ENCODE data around the gene DNER. TPM values are rescaled to one million over a fixed set of nuclear protein-coding genes. Genes with fewer than 3 reads are reported as not detected.

Gene DNER
- total RNA-seq, 1 donor from 2014 or later = 1.6 TPM

DNA sequence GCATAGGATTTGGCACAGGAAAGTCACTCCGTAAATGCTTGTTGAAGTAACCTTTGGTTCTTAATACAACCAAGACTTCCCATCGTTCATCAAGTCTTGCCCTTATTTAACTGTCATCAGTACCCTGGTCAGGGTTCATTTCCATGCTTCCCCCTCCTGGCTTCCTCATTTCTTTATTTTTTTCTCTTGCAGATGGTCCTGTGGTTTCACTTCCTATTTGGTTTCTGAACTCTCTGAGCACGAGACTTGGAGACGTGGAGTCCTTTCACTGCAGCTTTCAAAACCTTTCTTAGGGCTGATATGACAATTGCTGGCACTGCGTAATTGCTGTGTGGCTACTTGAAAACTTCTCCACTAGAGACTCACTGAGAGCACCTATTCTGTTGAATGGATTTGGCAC, 383.4 kb downstream of the DNER start:
- Histone ChIP-seq H3K4me1 (ENCODE audit: control insufficient read depth in 3 of 3, insufficient read depth in 3 of 3, low read length in 3 of 3) (peaks cover 0 to under 1% (median 0%) of the 10 kb centered on the region in 3 donors), H3K9me3 (ENCODE audit: control insufficient read depth in 3 of 3, low read length in 3 of 3) (no peaks in the 10 kb centered on the region), H3K27ac (ENCODE audit: low read depth, low read length) (peak overlapping the region; percentile 51), H3K9ac (ENCODE audit: low read depth in 1 of 3, low read length in 3 of 3) (no peak overlapping the region), H3K4me3 (ENCODE audit: low read length in 3 of 3) (no peak overlapping the region), H3K27me3 (ENCODE audit: control insufficient read depth in 3 of 3, insufficient read depth in 3 of 3, low read length in 3 of 3) (no peaks in the 10 kb centered on the region), H3K36me3 (ENCODE audit: control insufficient read depth in 3 of 3, insufficient read depth in 3 of 3, low read length in 3 of 3) (no peaks in the 10 kb centered on the region)

DNA sequence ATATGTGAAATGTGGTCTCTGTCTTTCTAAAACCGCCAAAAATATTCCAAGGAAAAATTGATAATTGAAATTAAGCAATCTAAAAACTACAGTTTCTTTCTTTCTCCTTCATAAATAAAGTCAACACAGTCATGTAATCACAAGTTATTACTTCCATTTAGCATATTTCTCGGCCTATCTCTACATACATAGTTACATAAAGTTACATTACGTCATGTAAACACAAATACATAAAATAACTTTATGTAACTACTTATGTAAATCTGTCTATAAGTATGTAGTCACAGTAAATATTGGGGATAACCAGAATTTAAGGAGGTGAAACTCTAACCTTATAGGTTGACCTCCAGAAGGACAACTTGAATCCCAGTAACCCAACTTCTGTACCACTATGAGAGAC, 394.8 kb downstream of the DNER start:
- Histone ChIP-seq H3K36me3 (ENCODE audit: control insufficient read depth in 3 of 3, insufficient read depth in 3 of 3, low read length in 3 of 3) (no peaks in the 10 kb centered on the region), H3K4me3 (ENCODE audit: low read length in 3 of 3) (no peak overlapping the region), H3K27ac (ENCODE audit: low read depth, low read length) (no peak overlapping the region), H3K9me3 (ENCODE audit: control insufficient read depth in 3 of 3, low read length in 3 of 3) (no peaks in the 10 kb centered on the region), H3K4me1 (ENCODE audit: control insufficient read depth in 3 of 3, insufficient read depth in 3 of 3, low read length in 3 of 3) (no peaks in the 10 kb centered on the region), H3K27me3 (ENCODE audit: control insufficient read depth in 3 of 3, insufficient read depth in 3 of 3, low read length in 3 of 3) (no peaks in the 10 kb centered on the region), H3K9ac (ENCODE audit: low read depth in 1 of 3, low read length in 3 of 3) (no peak overlapping the region)

DNA sequence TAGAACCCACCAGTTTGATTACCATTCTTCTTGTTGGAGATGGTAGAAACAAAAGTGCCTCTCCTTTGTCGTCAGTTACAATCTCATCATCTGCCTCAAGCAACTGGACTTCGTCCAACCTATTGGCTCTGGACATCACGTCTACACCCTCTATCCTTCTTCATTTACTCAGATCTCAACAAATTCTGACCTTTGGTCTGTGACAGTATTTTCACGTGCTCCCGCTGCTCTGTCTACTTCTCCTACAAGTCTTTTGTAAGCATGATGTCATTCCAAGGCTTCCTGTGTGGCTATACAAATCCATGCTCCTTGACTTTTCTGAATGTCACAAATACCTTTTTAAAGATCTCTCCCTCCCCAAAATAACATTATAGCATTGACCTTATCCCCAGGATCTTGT, 400.2 kb downstream of the DNER start:
- Histone ChIP-seq H3K27me3 (ENCODE audit: control insufficient read depth in 3 of 3, insufficient read depth in 3 of 3, low read length in 3 of 3) (no peaks in the 10 kb centered on the region), H3K4me3 (ENCODE audit: low read length in 3 of 3) (no peak overlapping the region), H3K36me3 (ENCODE audit: control insufficient read depth in 3 of 3, insufficient read depth in 3 of 3, low read length in 3 of 3) (no peaks in the 10 kb centered on the region), H3K27ac (ENCODE audit: low read depth, low read length) (no peak overlapping the region), H3K4me1 (ENCODE audit: control insufficient read depth in 3 of 3, insufficient read depth in 3 of 3, low read length in 3 of 3) (no peaks in the 10 kb centered on the region), H3K9me3 (ENCODE audit: control insufficient read depth in 3 of 3, low read length in 3 of 3) (peaks cover 0 to 3% (median 0%) of the 10 kb centered on the region in 3 donors), H3K9ac (ENCODE audit: low read depth in 1 of 3, low read length in 3 of 3) (no peak overlapping the region)

- Histone ChIP-seq H3K27me3 (ENCODE audit: control insufficient read depth in 3 of 3, insufficient read depth in 3 of 3, low read length in 3 of 3) (no peaks in the 10 kb centered on the region), H3K36me3 (ENCODE audit: control insufficient read depth in 3 of 3, insufficient read depth in 3 of 3, low read length in 3 of 3) (no peaks in the 10 kb centered on the region), H3K27ac (ENCODE audit: low read depth, low read length) (peak overlapping the region; percentile 49), H3K4me3 (ENCODE audit: low read length in 3 of 3) (no peak overlapping the region), H3K9ac (ENCODE audit: low read depth in 1 of 3, low read length in 3 of 3) (no peak overlapping the region), H3K9me3 (ENCODE audit: control insufficient read depth in 3 of 3, low read length in 3 of 3) (peaks cover 0 to 3% (median 0%) of the 10 kb centered on the region in 3 donors), H3K4me1 (ENCODE audit: control insufficient read depth in 3 of 3, insufficient read depth in 3 of 3, low read length in 3 of 3) (no peaks in the 10 kb centered on the region)
Measured at GRCh38 chr2:229313591-229313990, 400.8 kb downstream of the DNER start.

Small RNA genes lying within 50 kb of the gene (small RNA-seq; reads per million reads assigned to genes)
- gene RNU7-9P = not detected

Other genes starting within 250 kb of the DNER start
- 209 TPM for gene TRIP12, start 207.5 kb upstream of the DNER start, total RNA-seq
- 2.1 TPM for gene FBXO36, start 207.9 kb upstream of the DNER start, total RNA-seq

All from skeletal muscle tissue (tissue), 5 donors.